SU-DHL-6 (cell line): ENCODE results near the gene WDFY1.

Experiments
- EZH2phosphoT487 ChIP-seq: fragments of 200-600 bp; sonication (generic), shearing (Covaris generic); conservative IDR thresholded peaks from 2 replicates; pipeline ENCODE4 v1.6.1; 2018; ENCODE audit warnings: mild to moderate bottlenecking, antibody characterized with exemption, low read length, moderate library complexity, mixed read lengths
- TF ChIP-seq, protein P1 (sequence below): fragments of 200-600 bp; sonication (generic); IDR thresholded peaks from one replicate; pipeline ENCODE4 v1.5.1; 2017; ENCODE audit warnings: antibody characterized with exemption, mild to moderate bottlenecking, low read length, moderate library complexity; ENCODE audit not compliant: insufficient read depth, poor library complexity, severe bottlenecking

DNA sequence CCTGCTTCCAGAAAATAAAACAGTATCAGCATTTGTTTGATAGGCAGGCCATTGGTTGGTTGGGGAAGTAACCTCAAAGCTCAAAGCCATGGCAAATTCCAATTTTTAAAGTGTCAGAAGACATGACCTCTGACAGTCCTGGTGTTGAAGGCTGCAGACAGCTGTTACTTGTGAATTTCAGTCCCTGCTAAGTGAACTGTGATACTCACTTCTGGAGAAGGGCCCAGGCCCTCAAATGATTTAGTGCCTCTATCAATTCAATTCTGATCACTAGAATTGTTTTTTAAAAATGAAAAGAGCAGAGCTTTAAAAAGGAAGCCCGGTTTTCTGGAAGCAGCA is 35.2 kb upstream of the WDFY1 start:
- TF ChIP-seq, protein P1, sequence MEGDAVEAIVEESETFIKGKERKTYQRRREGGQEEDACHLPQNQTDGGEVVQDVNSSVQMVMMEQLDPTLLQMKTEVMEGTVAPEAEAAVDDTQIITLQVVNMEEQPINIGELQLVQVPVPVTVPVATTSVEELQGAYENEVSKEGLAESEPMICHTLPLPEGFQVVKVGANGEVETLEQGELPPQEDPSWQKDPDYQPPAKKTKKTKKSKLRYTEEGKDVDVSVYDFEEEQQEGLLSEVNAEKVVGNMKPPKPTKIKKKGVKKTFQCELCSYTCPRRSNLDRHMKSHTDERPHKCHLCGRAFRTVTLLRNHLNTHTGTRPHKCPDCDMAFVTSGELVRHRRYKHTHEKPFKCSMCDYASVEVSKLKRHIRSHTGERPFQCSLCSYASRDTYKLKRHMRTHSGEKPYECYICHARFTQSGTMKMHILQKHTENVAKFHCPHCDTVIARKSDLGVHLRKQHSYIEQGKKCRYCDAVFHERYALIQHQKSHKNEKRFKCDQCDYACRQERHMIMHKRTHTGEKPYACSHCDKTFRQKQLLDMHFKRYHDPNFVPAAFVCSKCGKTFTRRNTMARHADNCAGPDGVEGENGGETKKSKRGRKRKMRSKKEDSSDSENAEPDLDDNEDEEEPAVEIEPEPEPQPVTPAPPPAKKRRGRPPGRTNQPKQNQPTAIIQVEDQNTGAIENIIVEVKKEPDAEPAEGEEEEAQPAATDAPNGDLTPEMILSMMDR = no peak
- TF ChIP-seq EZH2phosphoT487 = no peak
